GM04504 (cell line): Measurements from ENCODE around the gene GIGYF2.
"Not testable (repeated sequence)": the region's sequence is repeated elsewhere in the genome, so short reads cannot be mapped to it uniquely, and the experiment has no call there.

Experiments
- DNase-seq: peaks from one replicate; pipeline ENCODE4 v3.0.0-alpha.2; 2012; ENCODE audit warnings: low read depth

The GIGYF2 gene, protein sequence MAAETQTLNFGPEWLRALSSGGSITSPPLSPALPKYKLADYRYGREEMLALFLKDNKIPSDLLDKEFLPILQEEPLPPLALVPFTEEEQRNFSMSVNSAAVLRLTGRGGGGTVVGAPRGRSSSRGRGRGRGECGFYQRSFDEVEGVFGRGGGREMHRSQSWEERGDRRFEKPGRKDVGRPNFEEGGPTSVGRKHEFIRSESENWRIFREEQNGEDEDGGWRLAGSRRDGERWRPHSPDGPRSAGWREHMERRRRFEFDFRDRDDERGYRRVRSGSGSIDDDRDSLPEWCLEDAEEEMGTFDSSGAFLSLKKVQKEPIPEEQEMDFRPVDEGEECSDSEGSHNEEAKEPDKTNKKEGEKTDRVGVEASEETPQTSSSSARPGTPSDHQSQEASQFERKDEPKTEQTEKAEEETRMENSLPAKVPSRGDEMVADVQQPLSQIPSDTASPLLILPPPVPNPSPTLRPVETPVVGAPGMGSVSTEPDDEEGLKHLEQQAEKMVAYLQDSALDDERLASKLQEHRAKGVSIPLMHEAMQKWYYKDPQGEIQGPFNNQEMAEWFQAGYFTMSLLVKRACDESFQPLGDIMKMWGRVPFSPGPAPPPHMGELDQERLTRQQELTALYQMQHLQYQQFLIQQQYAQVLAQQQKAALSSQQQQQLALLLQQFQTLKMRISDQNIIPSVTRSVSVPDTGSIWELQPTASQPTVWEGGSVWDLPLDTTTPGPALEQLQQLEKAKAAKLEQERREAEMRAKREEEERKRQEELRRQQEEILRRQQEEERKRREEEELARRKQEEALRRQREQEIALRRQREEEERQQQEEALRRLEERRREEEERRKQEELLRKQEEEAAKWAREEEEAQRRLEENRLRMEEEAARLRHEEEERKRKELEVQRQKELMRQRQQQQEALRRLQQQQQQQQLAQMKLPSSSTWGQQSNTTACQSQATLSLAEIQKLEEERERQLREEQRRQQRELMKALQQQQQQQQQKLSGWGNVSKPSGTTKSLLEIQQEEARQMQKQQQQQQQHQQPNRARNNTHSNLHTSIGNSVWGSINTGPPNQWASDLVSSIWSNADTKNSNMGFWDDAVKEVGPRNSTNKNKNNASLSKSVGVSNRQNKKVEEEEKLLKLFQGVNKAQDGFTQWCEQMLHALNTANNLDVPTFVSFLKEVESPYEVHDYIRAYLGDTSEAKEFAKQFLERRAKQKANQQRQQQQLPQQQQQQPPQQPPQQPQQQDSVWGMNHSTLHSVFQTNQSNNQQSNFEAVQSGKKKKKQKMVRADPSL (N-terminal part only)

DNA sequence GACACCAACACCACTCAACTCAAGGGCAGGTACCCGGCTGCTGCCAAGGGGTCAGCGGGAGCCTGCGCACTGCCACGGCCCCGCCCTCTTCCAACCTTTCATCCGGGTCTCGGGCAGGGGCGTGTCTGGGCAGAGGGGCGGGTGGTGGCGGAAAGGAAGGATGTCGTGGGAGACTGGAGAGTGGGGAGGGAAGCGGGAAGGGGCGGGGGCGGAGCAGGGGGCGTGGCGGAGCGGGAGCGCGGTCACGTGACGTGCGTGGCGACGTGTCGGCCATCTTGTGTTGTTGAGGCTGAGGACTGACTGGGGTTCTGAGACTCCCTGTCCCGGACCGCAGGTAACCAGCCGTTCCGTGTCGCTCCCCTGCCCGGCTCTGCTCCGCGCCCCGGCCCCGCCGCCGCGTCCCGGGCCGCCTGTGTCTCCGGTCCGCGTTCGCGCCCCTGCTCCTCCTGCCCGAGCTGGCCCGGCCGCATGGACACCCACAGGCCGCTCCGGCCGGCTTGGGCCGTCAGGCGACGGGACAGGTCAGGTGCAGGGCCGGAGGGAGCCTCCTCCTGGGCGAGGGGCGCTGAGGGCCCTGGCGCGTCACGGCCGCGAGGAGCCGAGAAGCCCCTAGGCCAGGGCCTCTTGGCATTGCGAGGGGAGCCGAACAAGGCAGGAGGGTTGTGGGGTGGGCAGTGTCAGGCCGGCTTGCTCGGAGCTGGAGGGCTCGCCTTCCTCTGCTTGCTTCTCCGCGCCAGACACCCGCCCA, at the start of gene GIGYF2:
Gene GIGYF2 (plus strand): TSS at position 273 of the 748 bp plus-strand sequence. CDS start 37,867 bp downstream, outside the sequence.
- peak; percentile 91 for DNase-seq

DNA sequence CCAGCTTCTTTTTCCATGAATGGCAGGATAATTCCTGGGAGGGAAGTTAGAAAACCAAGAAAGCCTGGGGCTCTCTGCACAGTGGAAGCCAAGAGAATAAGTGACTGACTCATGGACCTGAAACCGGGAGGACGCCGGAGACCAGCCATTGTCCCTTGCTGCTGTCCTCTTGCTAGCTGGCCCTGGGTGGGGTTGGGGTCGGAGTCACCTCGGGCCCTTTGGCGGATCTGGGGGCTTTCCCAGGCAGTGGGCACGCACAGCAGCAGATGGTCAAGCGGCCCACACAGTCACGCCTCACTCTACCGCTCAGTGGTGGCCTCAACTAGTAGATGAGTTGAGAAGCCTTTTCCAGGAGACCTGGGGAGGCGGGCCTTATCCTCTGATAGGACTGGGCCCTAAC, 48.1 kb upstream of the GIGYF2 start:
- DNase-seq, result no peak

DNA sequence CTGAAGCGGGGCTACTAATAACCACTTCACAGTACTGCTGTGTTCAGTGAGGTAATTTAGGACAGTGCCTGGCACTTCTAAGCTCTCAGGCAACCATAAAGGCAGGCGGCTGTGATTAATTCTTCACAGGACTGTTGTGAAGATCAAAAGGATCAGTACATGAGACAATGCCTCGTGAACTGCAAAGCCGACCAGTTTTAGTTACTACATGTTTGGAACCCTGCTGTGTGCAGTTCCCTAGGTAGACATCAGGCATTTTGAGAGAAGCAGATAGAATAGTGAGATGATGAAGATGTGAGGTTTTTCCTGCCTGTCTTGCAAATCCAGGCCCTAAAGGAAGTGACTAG, 44.7 kb upstream of the GIGYF2 start:
- no peak for DNase-seq

DNA sequence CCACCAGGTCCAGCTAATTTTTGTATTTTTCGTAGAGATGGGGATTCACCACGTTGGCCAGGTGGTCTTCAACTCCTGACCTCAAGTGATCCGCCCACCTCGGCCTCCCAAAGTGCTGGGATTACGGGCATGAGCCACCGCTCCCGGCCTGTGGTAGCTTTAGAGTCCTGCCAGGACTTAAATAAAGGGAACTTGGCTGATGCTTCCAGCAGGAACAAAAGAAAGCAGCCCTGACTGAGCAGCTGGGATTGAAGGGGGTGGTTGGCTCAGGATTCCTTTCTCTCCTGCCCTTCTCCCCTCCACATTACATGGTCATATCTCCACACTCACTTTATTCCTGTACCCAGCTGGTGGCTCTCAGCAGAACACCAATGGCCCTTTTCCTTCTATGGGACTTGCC, 43.7 kb upstream of the GIGYF2 start:
- no peak for DNase-seq

DNA sequence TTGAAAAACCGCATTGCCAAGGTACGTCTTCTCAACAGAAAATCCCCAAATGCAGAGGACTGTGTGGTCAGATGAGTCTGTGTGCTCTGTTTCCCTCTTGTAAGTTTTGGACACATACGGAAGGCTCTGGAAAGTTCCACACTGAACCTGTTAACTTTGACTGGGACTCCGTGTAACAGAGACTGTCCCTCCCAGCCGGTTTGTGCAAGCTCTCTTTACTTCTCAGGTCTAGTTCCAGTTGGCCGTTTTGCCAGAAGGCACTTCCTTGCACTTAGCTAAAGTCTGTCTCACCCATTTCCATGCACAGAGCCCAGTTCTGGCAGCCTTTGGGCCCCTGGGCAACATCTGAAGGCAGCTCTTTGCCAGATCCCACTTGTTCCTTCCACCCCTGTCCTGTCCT, 41.7 kb upstream of the GIGYF2 start:
- no peak for DNase-seq

DNA sequence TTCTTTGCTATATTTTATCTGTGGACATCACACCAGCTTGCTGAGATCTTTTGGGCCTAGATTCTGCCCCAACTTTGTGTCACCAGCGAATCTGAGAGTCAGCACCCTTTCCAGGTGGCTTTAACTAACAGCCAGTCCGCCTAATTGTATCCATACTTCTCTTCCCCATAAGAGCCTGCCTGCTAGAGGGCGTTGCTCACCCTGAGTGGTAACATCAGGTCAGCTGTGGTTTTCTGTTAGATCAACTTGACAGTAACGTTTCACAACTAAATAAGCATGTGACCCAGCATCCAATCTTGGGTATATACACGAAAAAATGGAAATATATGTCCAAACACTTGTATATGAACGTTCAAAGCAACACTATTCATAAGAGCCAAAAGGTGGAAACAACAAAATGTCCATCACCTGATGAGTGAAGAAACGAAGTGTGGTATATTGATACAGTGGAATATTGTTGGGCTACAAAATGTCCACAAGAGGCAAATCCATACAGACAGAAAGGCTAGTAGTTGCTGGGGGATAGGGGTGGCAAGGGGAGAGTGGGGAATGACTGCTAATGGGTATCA, 38.8 kb upstream of the GIGYF2 start:
- DNase-seq, result no peak

DNA sequence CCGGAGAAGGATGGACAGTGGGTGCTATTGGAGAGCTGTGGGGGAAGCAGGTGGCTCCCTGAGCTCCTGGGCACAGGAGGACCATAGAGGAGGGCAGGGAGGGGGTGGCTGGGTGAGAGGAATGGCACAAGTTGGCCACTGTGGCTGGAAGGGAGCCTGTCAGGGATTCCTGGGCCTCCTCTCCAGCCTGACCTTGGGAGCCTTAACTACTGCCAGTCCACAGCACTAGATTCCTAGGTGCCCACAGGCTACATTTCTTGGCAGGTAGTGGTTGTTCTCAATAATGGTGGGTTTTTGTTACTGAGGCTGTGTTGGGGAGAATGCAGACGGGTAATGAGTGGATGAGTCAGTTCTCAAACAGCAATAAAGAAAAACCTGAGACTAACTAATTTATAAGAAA, 37.8 kb upstream of the GIGYF2 start:
- no peak for DNase-seq

DNA sequence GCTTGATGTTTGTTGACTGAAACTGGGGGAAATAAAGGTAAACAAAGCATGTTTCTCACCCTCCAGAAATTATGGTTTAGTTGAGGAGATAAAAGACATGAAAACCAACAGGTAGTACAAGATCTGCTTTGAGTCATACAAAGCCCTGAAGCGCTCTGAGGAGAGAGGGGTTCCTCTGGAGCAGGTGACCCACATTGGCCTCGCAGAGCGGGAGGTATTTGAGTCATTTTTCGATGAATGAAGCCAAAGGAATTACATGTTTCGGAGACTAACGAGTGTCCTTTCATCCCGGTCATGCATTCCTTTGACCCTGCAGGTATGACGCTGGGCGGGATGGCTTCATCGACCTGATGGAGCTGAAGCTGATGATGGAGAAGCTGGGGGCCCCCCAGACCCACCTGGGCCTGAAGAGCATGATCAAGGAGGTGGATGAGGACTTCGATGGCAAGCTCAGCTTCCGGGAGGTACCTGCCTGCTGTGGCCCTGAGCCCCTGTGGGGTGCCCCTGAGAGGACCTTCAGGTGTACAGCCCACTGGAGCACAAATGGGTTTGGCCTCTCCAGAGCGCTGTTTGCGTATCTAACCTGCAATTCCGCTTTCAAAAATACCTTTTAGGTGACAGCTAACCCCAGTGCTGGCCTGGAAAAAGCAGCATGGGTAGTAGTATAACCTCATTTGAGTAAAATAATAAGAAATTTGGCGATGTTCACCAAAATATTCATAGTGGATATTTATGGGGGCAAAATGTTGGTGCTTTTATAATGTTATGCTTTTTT, 34.5 kb upstream of the GIGYF2 start:
- DNase-seq, result no peak

DNA sequence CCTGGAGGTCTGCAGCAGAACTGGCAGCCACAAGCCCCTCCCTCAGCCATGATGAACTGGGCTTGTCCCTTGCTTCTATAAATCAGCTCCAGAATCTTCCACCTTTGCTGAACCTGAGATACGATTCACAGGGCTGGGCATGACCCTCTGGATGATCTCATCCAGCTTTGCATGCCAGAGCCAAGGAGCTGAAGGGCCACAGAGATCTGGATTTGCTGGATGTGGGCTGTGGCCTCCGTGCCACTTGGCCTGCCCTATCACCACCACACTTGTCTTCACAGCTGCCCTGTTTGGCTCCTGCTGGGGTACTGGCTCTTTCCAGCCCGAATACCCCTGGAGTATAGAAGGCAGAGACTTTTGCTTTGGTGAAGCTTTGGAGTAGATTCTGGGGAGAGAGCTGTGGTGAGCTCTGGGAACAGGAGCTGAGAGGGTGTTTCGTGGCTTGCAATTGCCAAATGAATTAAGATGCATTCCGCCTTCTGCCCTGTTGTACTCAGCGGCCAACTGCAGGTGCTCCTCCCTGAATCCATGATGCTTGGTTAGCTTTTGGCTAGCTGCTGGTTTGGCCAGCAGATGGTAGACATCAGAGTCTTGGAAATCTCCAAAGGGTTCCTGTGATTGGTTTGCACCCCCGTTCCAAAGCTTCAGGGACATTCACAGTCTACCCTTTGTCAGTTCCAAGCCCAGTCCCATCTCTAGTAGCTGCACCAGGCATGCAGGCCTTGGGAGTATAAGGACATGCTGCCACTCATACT, 30.9 kb upstream of the GIGYF2 start:
- no peak for DNase-seq

DNA sequence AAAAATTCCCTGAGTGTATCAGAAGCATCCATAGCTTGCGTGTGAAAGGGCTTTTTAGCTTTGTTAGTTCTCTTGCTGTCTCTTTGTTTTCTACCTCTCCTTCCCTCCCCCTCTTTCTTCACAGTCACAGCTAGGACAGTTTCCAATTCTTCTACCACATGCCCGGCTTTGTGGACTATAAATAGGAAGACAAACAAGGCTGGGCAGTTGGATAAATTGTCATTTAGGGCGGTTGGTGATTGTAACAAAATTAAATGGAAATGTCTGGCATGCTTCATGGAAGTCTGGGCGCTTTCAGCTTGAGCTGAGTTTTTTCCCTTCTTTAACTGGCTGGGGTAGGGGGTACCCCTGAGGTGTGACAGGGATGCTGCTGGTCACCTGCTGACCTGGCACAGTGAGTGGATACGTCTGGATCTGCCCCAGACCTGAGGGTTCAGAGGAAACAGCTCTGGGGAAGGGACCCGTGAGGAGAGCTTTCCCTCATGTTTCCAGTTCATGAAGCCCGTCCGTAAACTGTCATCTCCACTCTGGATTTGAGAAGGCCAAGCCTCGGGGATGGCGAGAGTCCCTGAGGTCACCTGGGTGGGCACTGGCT, 29.0 kb upstream of the GIGYF2 start:
- no peak for DNase-seq

DNA sequence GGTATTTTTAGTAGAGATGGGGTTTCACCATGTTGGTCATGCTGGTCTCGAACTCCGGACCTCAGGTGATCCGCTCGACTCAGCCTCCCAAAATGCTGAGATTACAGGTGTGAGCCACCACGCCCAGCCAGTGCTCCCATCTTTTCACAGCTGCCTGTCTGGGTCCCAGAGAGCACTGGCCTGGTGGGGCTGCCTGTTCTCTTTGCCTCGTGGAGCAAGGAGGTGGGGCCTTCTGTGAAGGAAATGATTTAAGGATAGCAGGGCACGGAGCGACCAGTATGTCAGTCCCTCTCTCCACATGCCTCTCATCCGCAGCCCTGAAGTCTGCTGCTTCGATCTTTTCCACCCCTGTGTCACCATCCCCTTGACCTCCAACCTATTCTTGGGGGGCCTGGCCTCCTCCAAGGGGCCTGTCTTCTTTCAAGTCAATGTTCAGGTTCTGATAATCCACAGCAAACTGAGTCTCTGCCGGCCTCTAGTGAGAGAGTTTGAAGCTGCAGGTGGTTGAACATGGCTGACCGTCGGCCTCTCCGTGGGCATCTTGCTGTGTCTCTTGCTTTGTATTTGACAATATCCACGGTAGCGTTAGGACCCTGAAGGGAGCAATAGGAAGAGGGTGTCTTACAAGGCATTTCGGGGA, 28.2 kb upstream of the GIGYF2 start:
- no peak for DNase-seq

DNA sequence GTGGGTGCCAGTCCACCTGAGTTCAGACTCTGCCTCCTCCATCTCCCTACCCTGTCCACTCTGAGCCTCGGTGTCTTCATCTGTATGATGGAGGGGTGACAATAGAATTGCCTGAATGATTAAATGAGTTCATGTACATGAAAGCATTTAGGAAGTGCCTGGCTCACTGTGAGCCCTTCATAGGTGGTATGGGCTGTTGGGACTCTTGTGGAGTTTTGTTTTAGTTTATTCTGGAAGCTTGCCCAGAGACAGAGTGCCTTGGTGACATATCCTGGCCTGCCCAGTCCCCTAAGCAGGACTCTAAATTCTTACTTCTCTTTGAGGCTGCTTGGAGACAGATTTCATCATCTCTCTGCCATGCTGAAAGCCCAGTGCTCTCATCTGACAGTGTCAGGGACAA, 24.5 kb upstream of the GIGYF2 start:
- DNase-seq, result no peak

DNA sequence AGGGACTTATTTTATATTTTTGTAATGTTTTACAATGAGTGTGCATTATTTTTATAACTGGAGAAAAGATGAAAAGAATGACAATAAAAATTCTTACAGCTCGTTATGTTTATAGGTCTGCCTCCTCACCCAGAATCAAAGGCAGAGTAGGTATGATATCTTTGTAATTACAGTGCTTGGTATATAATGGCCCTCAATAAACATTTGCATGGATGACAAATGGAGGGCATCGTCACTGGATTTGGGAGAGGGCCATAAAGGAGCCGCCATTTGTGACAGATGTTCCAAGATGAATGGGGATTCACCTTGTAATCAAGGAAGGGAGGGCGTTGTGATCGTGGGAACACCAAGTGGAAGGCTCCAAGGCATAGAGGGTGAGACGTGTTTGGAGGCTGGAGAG, 22.6 kb upstream of the GIGYF2 start:
- no peak for DNase-seq

DNA sequence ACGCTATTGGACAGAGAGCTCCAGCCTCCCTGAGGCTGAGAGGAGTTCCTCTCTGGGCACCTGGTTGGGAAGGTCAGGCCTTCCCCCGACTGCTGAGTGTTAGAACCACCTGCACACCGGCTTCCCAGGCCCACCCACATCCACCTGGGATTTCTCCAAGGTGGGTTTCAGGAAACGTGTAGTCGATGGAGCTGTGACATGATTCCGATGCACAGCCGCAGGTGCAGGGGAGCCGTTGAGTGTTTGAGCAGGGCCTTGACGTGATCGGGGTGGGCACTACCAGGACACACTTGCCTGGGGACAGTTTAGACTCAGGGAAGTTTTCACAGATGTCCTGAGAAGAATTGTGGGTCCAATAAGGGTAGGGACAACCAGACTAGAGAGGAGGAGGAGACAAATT, 21.8 kb upstream of the GIGYF2 start:
- DNase-seq, result no peak

DNA sequence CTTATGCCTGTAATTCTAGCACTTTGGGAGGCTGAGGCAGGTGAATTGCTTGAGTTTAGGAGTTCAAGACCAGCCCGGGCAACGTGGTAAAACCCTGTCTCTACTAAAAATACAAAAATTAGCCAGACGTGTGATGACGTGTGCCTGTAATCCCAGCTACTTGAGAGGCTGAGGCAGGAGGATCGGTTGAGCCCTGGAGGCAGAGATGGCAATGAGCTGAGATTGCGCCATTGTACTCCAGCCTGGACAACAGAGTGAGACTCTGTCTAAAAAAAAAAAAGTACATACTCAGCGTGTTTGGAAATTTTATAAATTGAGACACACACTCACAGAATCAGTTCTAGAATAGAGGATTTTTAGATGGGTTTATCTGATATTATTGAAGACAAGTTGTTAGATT, 17.1 kb upstream of the GIGYF2 start:
- no peak for DNase-seq

DNA sequence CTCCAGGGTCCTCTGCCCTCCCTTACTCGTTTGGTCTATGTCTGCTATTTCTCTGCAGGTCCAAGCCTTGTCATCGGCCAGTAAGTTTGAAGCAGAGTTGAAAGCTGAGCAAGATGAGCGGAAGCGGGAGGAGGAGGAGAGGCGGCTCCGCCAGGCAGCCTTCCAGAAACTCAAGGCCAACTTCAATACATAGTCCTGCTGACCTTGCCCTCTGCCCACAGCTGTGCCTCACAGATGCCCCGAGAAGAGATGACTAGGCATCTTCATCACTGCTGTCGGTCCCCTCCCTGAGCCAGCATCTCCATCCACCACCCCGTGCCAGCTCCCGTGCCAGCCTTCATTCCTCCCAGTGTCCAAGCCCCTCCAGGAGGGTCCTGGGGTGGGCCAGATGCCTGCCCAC, 15.6 kb upstream of the GIGYF2 start:
- no peak for DNase-seq

DNA sequence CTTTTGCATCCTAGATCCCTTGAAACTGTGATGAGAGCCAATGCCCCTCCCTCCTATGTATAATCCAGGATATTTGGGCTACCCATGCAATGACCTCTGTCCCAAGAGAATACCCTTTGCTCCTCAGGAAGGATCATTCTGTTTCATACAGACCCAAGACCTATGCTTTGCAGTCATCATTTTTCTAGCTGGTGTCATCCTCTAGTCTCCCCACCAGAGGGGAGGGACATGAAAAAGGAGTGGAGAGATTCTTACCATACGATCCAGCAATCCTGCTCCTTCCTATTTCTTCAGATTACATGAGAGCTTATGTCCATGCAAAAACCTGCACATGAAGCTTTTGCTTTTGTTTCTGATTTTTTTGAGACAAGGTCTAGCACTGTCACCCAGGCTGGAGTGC, 13.8 kb upstream of the GIGYF2 start:
- DNase-seq, result no peak

DNA sequence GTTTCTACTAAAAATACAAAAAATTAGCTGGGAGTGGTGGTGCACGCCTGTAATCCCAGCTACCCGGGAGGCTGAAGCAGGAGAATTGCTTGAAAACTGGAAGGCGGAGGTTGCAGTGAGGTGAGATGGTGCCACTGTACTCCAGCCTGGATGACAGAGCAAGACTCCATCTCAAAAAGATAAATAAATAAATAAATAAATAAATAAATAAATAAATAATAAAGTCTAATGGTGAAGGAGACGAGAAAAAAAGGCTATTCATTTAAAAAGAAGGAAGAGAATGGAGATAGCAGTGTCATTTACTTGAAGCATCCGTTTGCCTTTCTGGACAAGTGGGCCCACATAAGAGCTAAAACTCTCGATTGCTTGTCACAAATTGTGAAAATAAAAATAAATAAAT, 11.7 kb upstream of the GIGYF2 start:
- not testable (repeated sequence) for DNase-seq
